ENCODE measurements around the gene CAPN3.

DNA sequence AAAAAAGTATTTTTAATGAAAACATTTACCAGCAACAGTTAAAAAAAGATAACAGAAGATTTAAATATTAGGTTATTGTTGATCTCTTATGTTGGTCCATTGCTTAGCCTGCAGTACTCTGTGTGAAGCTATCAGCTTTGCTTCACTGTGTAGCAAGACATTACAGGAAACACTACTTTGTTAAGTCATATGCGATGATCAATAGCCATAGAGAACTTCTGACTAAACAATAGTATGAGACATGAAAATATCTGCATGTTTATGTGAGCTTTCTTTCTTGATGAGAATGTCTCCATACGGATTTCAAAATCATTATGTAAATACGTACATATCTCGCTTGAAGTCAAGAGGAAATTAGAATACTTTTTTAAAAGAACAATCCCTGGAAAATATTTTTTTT lies 27.0 kb upstream of the CAPN3 start:
- no peak for TF ChIP-seq CTCF (conservative IDR thresholded peaks at IDR 0.05; ENCODE audit: low read length)
- TF ChIP-seq EZH2phosphoT487 (IDR thresholded peaks at IDR 0.05; ENCODE audit: borderline replicate concordance, low read depth, low read length), result no peak
